DMS79 treated with DMSO at 0.1 percent for 48 hours (cell line): Measurements from ENCODE around the gene LETMD1.
"Not testable (repeated sequence)": the region's sequence is repeated elsewhere in the genome, so short reads cannot be mapped to it uniquely, and the experiment has no call there.

ENCODE experiments used
- DNase-seq: peaks from one replicate; lab custom pipeline; 2025; lab: John Stamatoyannopoulos, UW

Gene LETMD1

DNA sequence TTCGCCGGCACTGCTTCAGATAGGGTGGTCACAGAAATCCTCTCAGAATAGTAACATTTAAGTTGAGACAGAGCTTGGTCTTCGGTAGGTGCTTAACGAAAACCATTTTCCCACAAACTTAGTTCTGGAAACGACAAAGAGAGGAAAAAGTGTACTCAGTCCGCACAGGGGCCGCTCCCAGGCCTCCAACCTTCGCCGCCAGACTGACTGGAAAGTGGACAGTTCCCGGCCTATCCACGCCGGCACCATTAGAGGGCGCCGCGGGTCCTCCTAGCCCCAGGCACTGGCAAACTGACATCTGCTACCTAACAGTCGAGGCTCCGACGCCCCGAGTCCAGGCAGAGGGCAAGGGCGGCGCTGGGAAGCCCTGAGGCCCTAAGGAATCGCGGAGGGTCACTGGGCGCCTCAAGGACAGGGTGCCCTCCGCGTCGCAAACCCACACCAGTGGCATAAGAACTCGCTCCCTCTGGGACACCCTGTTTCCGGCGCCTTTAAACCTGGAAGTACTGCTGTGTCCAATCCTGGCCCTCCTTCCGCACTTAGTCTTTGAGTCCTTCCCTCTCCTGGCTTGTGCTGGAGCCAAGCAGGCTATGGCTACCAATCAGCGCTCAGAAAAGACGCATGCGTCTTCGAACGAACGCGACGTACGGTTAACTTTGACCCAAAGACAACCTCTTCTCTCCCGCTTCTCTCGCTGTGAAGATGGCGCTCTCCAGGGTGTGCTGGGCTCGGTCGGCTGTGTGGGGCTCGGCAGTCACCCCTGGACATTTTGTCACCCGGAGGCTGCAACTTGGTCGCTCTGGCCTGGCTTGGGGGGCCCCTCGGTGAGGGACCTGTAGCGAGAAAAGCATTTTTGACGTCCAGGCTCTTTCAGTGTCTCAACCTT, at the start of gene LETMD1:
Gene LETMD1 (plus strand): TSS at position 673 of the 886 bp plus-strand sequence. CDS start 30 bp downstream, at position 703.
- DNase-seq: peak; percentile 89

DNA sequence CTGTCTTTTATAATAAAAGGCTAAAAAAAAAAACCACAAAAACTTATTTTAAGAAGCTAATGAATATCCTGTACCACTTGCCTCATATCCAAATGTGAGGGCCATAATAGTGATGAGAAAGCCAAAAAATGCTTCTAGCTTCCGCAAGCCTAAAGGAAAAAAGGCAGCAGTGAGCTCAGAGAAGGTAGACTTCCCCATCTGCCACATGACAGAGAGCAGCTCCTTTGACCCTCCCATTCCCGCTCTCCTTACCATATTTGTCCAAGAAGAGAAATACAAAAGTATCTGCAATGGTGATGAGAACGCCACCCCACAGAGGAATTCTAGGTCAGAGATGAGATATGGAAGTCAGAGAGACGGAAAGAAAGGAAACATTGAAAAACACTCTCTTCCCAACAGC, 49.0 kb upstream of the LETMD1 start:
- DNase-seq: no peak

GRCh38 chr12:51000245-51000644, 47.9 kb upstream of the LETMD1 start:
- no peak for DNase-seq

GRCh38 chr12:51001799-51002198, 46.3 kb upstream of the LETMD1 start:
- no peak for DNase-seq

- no peak for DNase-seq
These were observed 43.6 kb upstream of the LETMD1 start for GRCh38 chr12:51004504-51004903.

DNA sequence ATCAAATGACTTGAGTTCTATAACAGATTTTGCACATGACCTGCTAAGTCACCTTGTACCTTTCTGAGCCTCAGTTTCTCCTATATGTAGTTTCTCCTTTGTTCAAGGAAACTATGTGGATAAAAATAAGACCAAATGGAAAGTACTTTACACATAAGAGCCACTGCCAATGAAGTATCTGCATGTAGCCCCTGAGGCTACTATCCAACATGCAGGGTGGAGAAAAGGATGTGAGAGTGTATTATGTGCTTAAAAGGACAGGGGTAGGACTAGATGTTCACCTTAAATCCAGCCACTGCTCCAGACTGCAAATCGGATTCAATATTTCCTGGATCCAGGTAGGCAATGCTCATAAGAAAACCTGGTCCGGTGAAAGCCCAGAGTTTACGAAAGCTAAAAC, 43.1 kb upstream of the LETMD1 start:
- DNase-seq: no peak

DNA sequence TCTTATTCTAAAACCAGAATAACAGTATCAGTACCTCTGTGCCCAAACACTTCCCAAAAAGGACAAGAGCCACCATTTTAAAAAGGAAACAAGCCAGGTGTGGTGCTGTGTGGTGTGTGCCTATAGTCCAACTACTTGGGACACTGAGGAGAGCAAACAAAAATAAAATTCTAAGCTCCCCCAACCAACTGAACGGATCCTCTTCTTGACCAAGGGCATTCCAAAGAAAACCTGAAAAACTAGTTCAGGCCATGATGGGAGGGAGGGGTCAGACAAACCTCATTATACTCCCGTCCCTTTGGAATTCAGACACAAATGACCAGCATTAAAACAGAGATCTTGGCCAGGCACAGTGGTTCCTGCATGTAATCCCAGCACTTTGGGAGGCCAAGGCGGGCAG, 42.5 kb upstream of the LETMD1 start:
- no peak for DNase-seq

GRCh38 chr12:51008329-51009055, 39.6 kb upstream of the LETMD1 start:
- no peak for DNase-seq

GRCh38 chr12:51009056-51009440, 39.1 kb upstream of the LETMD1 start:
- DNase-seq: no peak

- no peak for DNase-seq
These were observed 36.2 kb upstream of the LETMD1 start for GRCh38 chr12:51011955-51012354.

DNA sequence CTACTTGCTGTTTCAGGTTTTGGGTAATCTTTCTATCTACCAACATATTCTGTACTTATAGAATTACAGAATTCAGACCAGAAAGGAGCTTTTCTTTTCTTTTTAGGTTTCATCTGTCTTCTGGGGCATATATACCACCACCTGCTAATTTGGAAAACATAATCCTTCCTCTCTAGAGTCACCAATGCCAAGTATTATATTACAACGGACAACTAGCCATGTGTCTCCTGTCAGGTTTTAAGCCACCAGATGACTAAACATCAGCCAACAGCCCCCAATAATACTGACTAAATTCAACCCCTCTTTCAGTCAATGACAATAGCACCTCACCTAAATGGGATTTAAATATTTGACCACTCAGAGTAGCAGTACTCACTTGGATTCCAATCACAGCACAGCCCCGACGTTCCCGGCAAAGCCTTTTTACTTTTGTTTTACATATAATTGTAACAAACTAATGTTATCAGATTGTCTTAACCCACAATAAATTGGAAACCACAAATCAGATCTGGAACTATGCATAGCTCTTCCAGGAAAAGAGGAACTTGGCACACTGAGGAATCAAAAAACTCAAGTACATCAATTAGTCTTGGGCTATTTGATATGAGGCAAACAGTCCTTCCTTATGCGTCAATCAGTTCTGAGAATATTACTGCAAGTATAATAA, 35.4 kb upstream of the LETMD1 start:
- no peak for DNase-seq

- no peak for DNase-seq
These were observed 34.7 kb upstream of the LETMD1 start for GRCh38 chr12:51013441-51013840.

DNA sequence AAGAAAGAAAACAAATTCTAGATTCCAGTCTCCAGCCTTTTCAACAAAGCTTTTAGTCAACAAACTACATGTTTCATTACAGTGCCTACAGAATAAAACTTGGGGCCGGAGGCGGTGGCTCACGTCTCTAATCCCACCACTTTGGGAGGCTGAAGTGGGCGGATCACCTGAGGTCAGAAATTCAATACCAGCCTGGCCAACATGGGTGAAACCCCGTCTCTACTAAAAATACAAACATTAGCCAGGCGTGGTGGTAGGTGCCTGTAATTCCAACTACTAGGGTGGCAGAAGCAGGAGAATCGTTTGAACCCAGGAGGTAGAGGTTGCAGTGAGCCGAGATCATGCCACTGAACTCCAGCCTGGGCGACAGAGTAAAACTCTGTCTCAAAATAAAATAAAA, 33.7 kb upstream of the LETMD1 start:
- not testable (repeated sequence) for DNase-seq

DNA sequence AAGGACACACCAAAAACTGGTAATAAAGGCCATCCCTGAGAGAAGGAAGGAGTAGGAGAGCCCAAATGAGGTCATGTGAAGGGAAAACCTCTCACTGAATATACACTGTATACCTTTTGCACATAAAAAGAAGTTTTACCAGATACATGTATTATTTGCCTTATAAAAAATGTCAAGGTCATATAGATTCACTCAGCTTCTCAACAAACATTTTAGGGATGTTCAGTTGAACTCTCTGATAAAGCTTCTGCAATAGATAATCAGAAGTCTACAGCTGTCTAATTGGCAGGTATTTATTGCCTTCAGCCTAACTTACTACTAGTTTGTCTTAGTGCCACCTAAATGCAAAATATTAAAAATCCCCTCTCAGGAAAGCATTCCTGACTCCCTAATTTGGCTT, 30.7 kb upstream of the LETMD1 start:
- no peak for DNase-seq

DNA sequence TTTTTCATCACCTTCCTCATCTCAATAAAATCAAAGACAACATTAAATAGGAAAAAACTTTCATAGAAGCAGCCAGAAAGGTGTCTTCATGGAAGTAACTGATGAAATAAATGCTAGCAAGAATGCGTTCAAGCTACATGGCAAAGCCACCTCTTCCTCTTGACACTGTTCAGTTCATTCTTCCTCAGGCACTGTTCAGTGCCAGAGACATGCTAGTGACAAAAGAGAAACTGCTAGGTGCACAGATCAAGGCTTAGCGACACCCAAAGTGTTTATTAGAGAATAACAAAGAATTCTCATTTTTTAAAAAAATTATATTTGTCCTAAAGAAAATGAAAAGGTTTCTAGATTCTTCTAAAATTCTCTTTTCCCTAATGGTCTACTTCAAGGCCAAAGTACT, 29.2 kb upstream of the LETMD1 start:
- no peak for DNase-seq

- DNase-seq: no peak
These were observed 28.2 kb upstream of the LETMD1 start for GRCh38 chr12:51019927-51020326.

- no peak for DNase-seq
These were observed 27.5 kb upstream of the LETMD1 start for GRCh38 chr12:51020448-51021182.

DNA sequence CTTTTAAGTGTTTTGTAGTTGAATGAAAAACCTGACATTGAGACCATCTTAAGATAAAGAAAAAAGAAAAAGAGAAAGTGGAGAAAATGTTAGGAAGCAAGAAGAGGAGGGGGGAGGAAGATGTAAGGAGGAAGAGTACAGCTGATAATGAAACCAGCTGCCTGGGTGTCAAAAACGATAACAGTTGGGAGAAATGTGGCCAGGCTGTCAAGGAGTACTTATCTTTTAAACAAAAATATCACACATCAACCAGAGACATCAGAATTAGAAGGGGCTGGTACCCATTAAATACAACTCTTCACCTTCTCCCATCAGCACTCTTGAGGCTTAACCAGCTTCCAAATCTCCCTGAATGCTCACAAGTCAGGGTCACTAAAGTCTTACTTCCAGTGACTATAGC, 26.4 kb upstream of the LETMD1 start:
- no peak for DNase-seq

GRCh38 chr12:51023625-51024382, 24.3 kb upstream of the LETMD1 start:
- DNase-seq: no peak

DNA sequence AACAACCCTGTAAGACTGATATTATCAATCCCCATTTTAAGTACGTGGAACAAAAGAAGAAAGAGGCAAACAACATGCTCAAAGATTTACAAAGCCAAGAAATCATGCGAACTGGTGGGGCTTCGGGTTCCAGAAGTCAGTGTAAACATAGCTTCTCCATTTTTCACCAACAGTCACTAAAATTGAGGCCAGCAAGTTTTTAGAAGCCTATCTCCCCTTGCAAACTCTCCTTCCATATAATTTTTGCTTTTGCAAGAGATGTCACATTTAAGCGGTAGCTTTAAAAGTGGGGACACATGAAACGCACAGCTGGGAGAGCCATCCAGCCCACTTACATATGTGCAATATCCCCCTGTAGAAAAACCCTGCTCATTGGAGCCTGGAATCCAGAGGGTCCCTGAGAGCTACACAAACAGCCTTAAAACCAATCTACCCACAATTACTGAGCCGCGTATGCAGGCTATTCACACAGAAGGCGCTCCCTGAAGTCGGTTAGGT, 22.7 kb upstream of the LETMD1 start:
- no peak for DNase-seq
